HTR-8/SVneo (cell line): ENCODE data around the gene ZFAND3.
"Not testable (repeated sequence)": the region's sequence is repeated elsewhere in the genome, so short reads cannot be mapped to it uniquely, and the experiment has no call there.

Source experiments
- DNase-seq: peaks from one replicate; pipeline ENCODE4 v3.0.0; 2011; ENCODE audit warnings: low spot score, mixed read lengths; ENCODE audit not compliant: insufficient read length
- FAIRE-seq: peaks from 2 replicates; lab custom pipeline; 2011; peaks lifted over from hg19 to GRCh38; lab: Jason Lieb, UNC

Gene ZFAND3

GRCh38 chr6:38022688-38023087 is 203.2 kb downstream of the ZFAND3 start:
- FAIRE-seq, result no peak
- DNase-seq, result no peak

GRCh38 chr6:38024908-38025307 is 205.4 kb downstream of the ZFAND3 start:
- no peak for DNase-seq
- FAIRE-seq, result no peak

- no peak for FAIRE-seq
- DNase-seq, result no peak
Observed at GRCh38 chr6:38025451-38025850, 205.9 kb downstream of the ZFAND3 start.

- no peak for FAIRE-seq
Observed at GRCh38 chr6:38027685-38028373, 208.3 kb downstream of the ZFAND3 start.

GRCh38 chr6:38030380-38030779 is 210.9 kb downstream of the ZFAND3 start:
- no peak for DNase-seq
- no peak for FAIRE-seq

More at GRCh38 chr6:38027685-38028373, 208.3 kb downstream of the ZFAND3 start:
- no peak for DNase-seq

- FAIRE-seq (no peak), DNase-seq (no peak)
Observed at GRCh38 chr6:38032797-38033196, 213.3 kb downstream of the ZFAND3 start.

- DNase-seq (no peak), FAIRE-seq (no peak)
Observed at GRCh38 chr6:38033442-38033982, 214.0 kb downstream of the ZFAND3 start.

GRCh38 chr6:38034274-38034914 is 214.9 kb downstream of the ZFAND3 start:
- FAIRE-seq, result no peak

GRCh38 chr6:38035478-38035877 is 216.0 kb downstream of the ZFAND3 start:
- no peak for DNase-seq
- FAIRE-seq, result no peak

More at GRCh38 chr6:38034274-38034914, 214.9 kb downstream of the ZFAND3 start:
- no peak for DNase-seq

GRCh38 chr6:38039502-38039901 is 220.0 kb downstream of the ZFAND3 start:
- DNase-seq, result no peak
- FAIRE-seq, result no peak

- DNase-seq (no peak), FAIRE-seq (no peak)
Observed at GRCh38 chr6:38040254-38040653, 220.7 kb downstream of the ZFAND3 start.

GRCh38 chr6:38043259-38043753 is 223.8 kb downstream of the ZFAND3 start:
- FAIRE-seq (no peak), DNase-seq (no peak)

- FAIRE-seq, result no peak
Observed at GRCh38 chr6:38045701-38046305, 226.3 kb downstream of the ZFAND3 start.

GRCh38 chr6:38047562-38047961 is 228.0 kb downstream of the ZFAND3 start:
- no peak for FAIRE-seq

More at GRCh38 chr6:38045701-38046305, 226.3 kb downstream of the ZFAND3 start:
- DNase-seq, result no peak

GRCh38 chr6:38049861-38050397 is 230.4 kb downstream of the ZFAND3 start:
- not testable (repeated sequence) for DNase-seq, FAIRE-seq

More at GRCh38 chr6:38047562-38047961, 228.0 kb downstream of the ZFAND3 start:
- DNase-seq, result no peak

GRCh38 chr6:38051819-38052434 is 232.4 kb downstream of the ZFAND3 start:
- no peak for FAIRE-seq
- DNase-seq, result no peak

GRCh38 chr6:38054527-38055202 is 235.1 kb downstream of the ZFAND3 start:
- FAIRE-seq, result no peak

GRCh38 chr6:38055203-38055589 is 235.7 kb downstream of the ZFAND3 start:
- no peak for DNase-seq
- no peak for FAIRE-seq

More at GRCh38 chr6:38054527-38055202, 235.1 kb downstream of the ZFAND3 start:
- no peak for DNase-seq

- no peak for FAIRE-seq
- DNase-seq, result no peak
Observed at GRCh38 chr6:38056361-38056760, 236.8 kb downstream of the ZFAND3 start.
